ENCODE data around the gene MMP20. TPM values are rescaled to one million over a fixed set of nuclear protein-coding genes. Genes with fewer than 3 reads are reported as not detected.

Gene MMP20
- total RNA-seq, 1 donor from 2014 or later, result not detected

GRCh38 chr11:102559839-102560238, 65.3 kb downstream of the MMP20 start:
- H3K27ac Mint-ChIP-seq (ENCODE audit: unreplicated experiment), result no peak overlapping the region
- H3K27me3 Mint-ChIP-seq (ENCODE audit: unreplicated experiment), result peaks cover 2% of the 10 kb centered on the region
- no peak for TF ChIP-seq CTCF (IDR thresholded peaks at IDR 0.05; ENCODE audit: unreplicated experiment)
- no peak overlapping the region for H3K4me3 Mint-ChIP-seq (ENCODE audit: unreplicated experiment)
- no peak for DNase-seq (ENCODE audit: low spot score)
- no peaks in the 10 kb centered on the region for H3K36me3 Mint-ChIP-seq (ENCODE audit: low read depth, unreplicated experiment)
- H3K9me3 Mint-ChIP-seq (ENCODE audit: unreplicated experiment), result no peaks in the 10 kb centered on the region
- H3K4me1 Mint-ChIP-seq (ENCODE audit: unreplicated experiment), result peaks cover 13% of the 10 kb centered on the region

GRCh38 chr11:102555091-102555490, 70.0 kb downstream of the MMP20 start:
- Mint-ChIP-seq H3K27me3 (ENCODE audit: unreplicated experiment) (no peaks in the 10 kb centered on the region), H3K4me1 (ENCODE audit: unreplicated experiment) (peaks cover 9% of the 10 kb centered on the region), H3K36me3 (ENCODE audit: low read depth, unreplicated experiment) (no peaks in the 10 kb centered on the region), H3K27ac (ENCODE audit: unreplicated experiment) (no peak overlapping the region), H3K9me3 (ENCODE audit: unreplicated experiment) (no peaks in the 10 kb centered on the region), H3K4me3 (ENCODE audit: unreplicated experiment) (no peak overlapping the region)
- DNase-seq (ENCODE audit: low spot score), result no peak
- TF ChIP-seq CTCF (IDR thresholded peaks at IDR 0.05; ENCODE audit: unreplicated experiment), result no peak

- TF ChIP-seq CTCF (IDR thresholded peaks at IDR 0.05; ENCODE audit: unreplicated experiment), result no peak
- no peaks in the 10 kb centered on the region for H3K36me3 Mint-ChIP-seq (ENCODE audit: low read depth, unreplicated experiment)
- H3K27me3 Mint-ChIP-seq (ENCODE audit: unreplicated experiment), result no peaks in the 10 kb centered on the region
- DNase-seq (ENCODE audit: low spot score), result no peak
- no peak overlapping the region for H3K27ac Mint-ChIP-seq (ENCODE audit: unreplicated experiment)
- H3K9me3 Mint-ChIP-seq (ENCODE audit: unreplicated experiment), result no peaks in the 10 kb centered on the region
- H3K4me1 Mint-ChIP-seq (ENCODE audit: unreplicated experiment), result peaks cover 7% of the 10 kb centered on the region
- H3K4me3 Mint-ChIP-seq (ENCODE audit: unreplicated experiment), result no peak overlapping the region
These were observed 71.3 kb downstream of the MMP20 start for GRCh38 chr11:102553835-102554282.

- no peak overlapping the region for H3K27ac Mint-ChIP-seq (ENCODE audit: unreplicated experiment)
- no peaks in the 10 kb centered on the region for H3K27me3 Mint-ChIP-seq (ENCODE audit: unreplicated experiment)
- no peak for TF ChIP-seq CTCF (IDR thresholded peaks at IDR 0.05; ENCODE audit: unreplicated experiment)
These were observed 72.5 kb downstream of the MMP20 start for GRCh38 chr11:102552447-102553194.

GRCh38 chr11:102552020-102552419, 73.1 kb downstream of the MMP20 start:
- Mint-ChIP-seq H3K9me3 (ENCODE audit: unreplicated experiment) (no peaks in the 10 kb centered on the region), H3K27me3 (ENCODE audit: unreplicated experiment) (no peaks in the 10 kb centered on the region), H3K4me3 (ENCODE audit: unreplicated experiment) (no peak overlapping the region), H3K36me3 (ENCODE audit: low read depth, unreplicated experiment) (no peaks in the 10 kb centered on the region), H3K27ac (ENCODE audit: unreplicated experiment) (no peak overlapping the region), H3K4me1 (ENCODE audit: unreplicated experiment) (peaks cover 7% of the 10 kb centered on the region)
- no peak for TF ChIP-seq CTCF (IDR thresholded peaks at IDR 0.05; ENCODE audit: unreplicated experiment)
- DNase-seq (ENCODE audit: low spot score), result no peak

More at GRCh38 chr11:102552447-102553194, 72.5 kb downstream of the MMP20 start:
- Mint-ChIP-seq H3K9me3 (ENCODE audit: unreplicated experiment) (no peaks in the 10 kb centered on the region), H3K4me1 (ENCODE audit: unreplicated experiment) (peaks cover 7% of the 10 kb centered on the region), H3K36me3 (ENCODE audit: low read depth, unreplicated experiment) (no peaks in the 10 kb centered on the region), H3K4me3 (ENCODE audit: unreplicated experiment) (no peak overlapping the region)
- no peak for DNase-seq (ENCODE audit: low spot score)

Measured in endothelial cell (in vitro differentiated cells).